H9 (cell line): ENCODE data around the gene HEYL. TPM values are rescaled to one million over a fixed set of nuclear protein-coding genes. Genes with fewer than 3 reads are reported as not detected.

ENCODE experiments used
- DNase-seq: peaks from one replicate; pipeline ENCODE4 v3.0.0-alpha.2; 2017
- H2AFZ ChIP-seq: one replicate; pipeline ENCODE4 v1.6.1; 2013; ENCODE audit warnings: mild to moderate bottlenecking, low read length, control low read depth, moderate library complexity
- H2AK5ac ChIP-seq: 2 replicates; pipeline ENCODE4 v1.6.1; 2013; ENCODE audit warnings: low read length, control low read depth, mixed read lengths; ENCODE audit not compliant: insufficient read length
- H2BK120ac ChIP-seq: one replicate; pipeline ENCODE4 v1.6.1; 2013; ENCODE audit warnings: low read depth, mild to moderate bottlenecking, low read length, control low read depth, inconsistent platforms; ENCODE audit not compliant: poor library complexity, severe bottlenecking
- H2BK12ac ChIP-seq: 2 replicates; pipeline ENCODE4 v1.6.1; 2013; ENCODE audit warnings: low read length, control low read depth, mixed read lengths, low read depth; ENCODE audit not compliant: insufficient read length
- H2BK15ac ChIP-seq: 2 replicates; pipeline ENCODE4 v1.6.1; 2013; ENCODE audit warnings: low read depth, low read length, control low read depth
- H2BK20ac ChIP-seq: one replicate; pipeline ENCODE4 v1.6.1; 2013; ENCODE audit warnings: low read depth, mild to moderate bottlenecking, low read length, control low read depth, inconsistent platforms; ENCODE audit not compliant: poor library complexity, severe bottlenecking
- H2BK5ac ChIP-seq: 2 replicates; pipeline ENCODE4 v1.6.1; 2013; ENCODE audit warnings: low read length, control low read depth, mixed read lengths; ENCODE audit not compliant: insufficient read length
- H3K14ac ChIP-seq: 2 replicates; pipeline ENCODE4 v1.6.1; 2013; ENCODE audit warnings: low read length, control low read depth; ENCODE audit not compliant: insufficient read depth
- H3K18ac ChIP-seq: 2 replicates; pipeline ENCODE4 v1.6.1; 2013; ENCODE audit warnings: low read depth, mild to moderate bottlenecking, mixed read lengths, low read length, control low read depth; ENCODE audit not compliant: insufficient read length
- H3K23ac ChIP-seq: 2 replicates; pipeline ENCODE4 v1.6.1; 2013; ENCODE audit warnings: low read length, control low read depth, mixed read lengths, low read depth; ENCODE audit not compliant: insufficient read length
- H3K23me2 ChIP-seq: 2 replicates; pipeline ENCODE4 v1.6.1; 2013; ENCODE audit warnings: low read depth, mild to moderate bottlenecking, mixed read lengths, low read length, control low read depth; ENCODE audit not compliant: insufficient read length, poor library complexity, severe bottlenecking
- H3K27ac ChIP-seq: 2 replicates; pipeline ENCODE4 v1.5.1; 2013; ENCODE audit warnings: low read length, control low read depth, mixed read lengths, low read depth; ENCODE audit not compliant: insufficient read length
- H3K27me3 ChIP-seq: 2 replicates; pipeline ENCODE4 v1.6.1; 2013; ENCODE audit warnings: low read length, control low read depth, inconsistent platforms; ENCODE audit not compliant: insufficient read depth
- H3K4ac ChIP-seq: 2 replicates; pipeline ENCODE4 v1.6.1; 2013; ENCODE audit warnings: low read depth, mild to moderate bottlenecking, control low read depth, inconsistent platforms, low read length, moderate library complexity
- H3K4me1 ChIP-seq: 2 replicates; pipeline ENCODE4 v1.6.1; 2013; ENCODE audit warnings: low read length, control low read depth, inconsistent platforms; ENCODE audit not compliant: insufficient read depth
- H3K4me2 ChIP-seq: 2 replicates; pipeline ENCODE4 v1.6.1; 2013; ENCODE audit warnings: low read length, control low read depth, mixed read lengths; ENCODE audit not compliant: insufficient read length, insufficient read depth
- H3K56ac ChIP-seq: 2 replicates; pipeline ENCODE4 v1.6.1; 2013; ENCODE audit warnings: low read depth, mild to moderate bottlenecking, mixed read lengths, low read length, control low read depth; ENCODE audit not compliant: insufficient read length
- H3K79me1 ChIP-seq: 2 replicates; pipeline ENCODE4 v1.6.1; 2013; ENCODE audit warnings: low read depth, mild to moderate bottlenecking, moderate library complexity, low read length, control low read depth, inconsistent platforms; ENCODE audit not compliant: insufficient read depth, poor library complexity, severe bottlenecking
- H3K79me2 ChIP-seq: 2 replicates; pipeline ENCODE4 v1.6.1; 2013; ENCODE audit warnings: low read length, control low read depth, inconsistent platforms; ENCODE audit not compliant: insufficient read depth
- H3K9ac ChIP-seq: 2 replicates; pipeline ENCODE4 v1.6.1; 2013; ENCODE audit warnings: low read length, control low read depth, mixed read lengths; ENCODE audit not compliant: insufficient read length; ENCODE audit errors: extremely low read depth
- H3K9me3 ChIP-seq: one replicate; pipeline ENCODE4 v1.6.1; 2013; ENCODE audit warnings: low read depth, low read length, inconsistent platforms; ENCODE audit not compliant: control insufficient read depth
- H3T11ph ChIP-seq: one replicate; pipeline ENCODE4 v1.6.1; 2013; ENCODE audit warnings: mild to moderate bottlenecking, low read length, control low read depth, inconsistent platforms
- H4K20me1 ChIP-seq: one replicate; pipeline ENCODE4 v1.6.1; 2013; ENCODE audit not compliant: control insufficient read depth, insufficient read length, insufficient read depth
- H4K5ac ChIP-seq: 2 replicates; pipeline ENCODE4 v1.6.1; 2013; ENCODE audit warnings: low read depth, mild to moderate bottlenecking, mixed read lengths, low read length, control low read depth; ENCODE audit not compliant: insufficient read length
- H4K8ac ChIP-seq: replicated peaks from 2 replicates; pipeline ENCODE4 v1.6.1; 2013; ENCODE audit warnings: low read length, control low read depth, mixed read lengths, low read depth; ENCODE audit not compliant: insufficient read length
- H4K91ac ChIP-seq: 2 replicates; pipeline ENCODE4 v1.6.1; 2013; ENCODE audit warnings: low read depth, mild to moderate bottlenecking, moderate library complexity, mixed read lengths, low read length, control low read depth; ENCODE audit not compliant: insufficient read length
- H3K27ac Mint-ChIP-seq, 3 experiments: 2 replicates in 2 of 3; 3 replicates in 1 of 3; pipeline ENCODE4 v1.8.0; 2020 to 2021; ENCODE audit warnings: mixed read lengths in 3 of 3, mild to moderate bottlenecking in 1 of 3, moderate library complexity in 1 of 3
- H3K27me3 Mint-ChIP-seq: 2 replicates; pipeline ENCODE4 v1.8.0; 2021; ENCODE audit warnings: low read depth, mild to moderate bottlenecking, moderate library complexity, mixed read lengths
- H3K36me3 Mint-ChIP-seq, 3 experiments: 2 replicates in 2 of 3; 3 replicates in 1 of 3; pipeline ENCODE4 v1.8.0; 2020 to 2021; ENCODE audit warnings: low read depth in 3 of 3, mixed read lengths in 3 of 3; ENCODE audit not compliant: insufficient read depth in 1 of 3
- H3K4me1 Mint-ChIP-seq, 2 experiments: 2 replicates each; pipeline ENCODE4 v1.8.0; 2020; ENCODE audit warnings: mixed read lengths in 2 of 2
- H3K4me3 Mint-ChIP-seq, 2 experiments: 2 replicates in 1 of 2; 3 replicates in 1 of 2; pipeline ENCODE4 v1.8.0; 2020 to 2021; ENCODE audit warnings: mild to moderate bottlenecking in 2 of 2, mixed read lengths in 2 of 2, moderate library complexity in 1 of 2
- H3K9me3 Mint-ChIP-seq, 2 experiments: 2 replicates in 1 of 2; 3 replicates in 1 of 2; pipeline ENCODE4 v1.8.0; 2020; ENCODE audit warnings: mild to moderate bottlenecking in 2 of 2, mixed read lengths in 2 of 2, moderate library complexity in 1 of 2
- CTCF ChIP-seq: fragments of 200-600 bp; sonication (generic); conservative IDR thresholded peaks from 3 replicates; pipeline ENCODE4 v1.8.0; 2021; ENCODE audit warnings: antibody characterized with exemption, mild to moderate bottlenecking
- WGBS: extraction: QIAGEN DNeasy Blood & Tissue Kit; methylation state at CpG from one replicate; pipeline ENCODE4 v1.1.7; 2013; ENCODE audit warnings: missing lambda C conversion rate, low lambda C conversion rate, mixed read lengths; ENCODE audit not compliant: insufficient read length; ENCODE audit errors: extremely low coverage; 5-methylcytosine and 5-hydroxymethylcytosine counted together
- total RNA-seq: library from RNA; stranded (reverse); gene quantifications from 2 replicates; pipeline ENCODE4 v1.2.1, GENCODE V29; 2021

Gene HEYL
- total RNA-seq, 1 experiment from 2014 or later = 1.9 TPM

GRCh38 chr1:39654291-39654690 lies 14.8 kb upstream of the HEYL start:
- DNase-seq = no peak
- Mint-ChIP-seq H3K27ac (no peak overlapping the region), H3K4me1 (peaks cover 3 to 6% of the 10 kb centered on the region in 2 experiments), H3K4me3 (peak overlapping the region in 1 of 2 experiments; percentile 11; a peak in 1 of 5 replicates), H3K9me3 (no peaks in the 10 kb centered on the region), H3K36me3 (no peaks in the 10 kb centered on the region), H3K27me3 (peaks cover 90% of the 10 kb centered on the region)
- Histone ChIP-seq H2AK5ac (no peak overlapping the region), H3K18ac (no peak overlapping the region), H3K9ac (no peak overlapping the region), H4K20me1 (no peaks in the 10 kb centered on the region), H3K4ac (no peak overlapping the region), H3K23ac (no peak overlapping the region), H3K14ac (no peak overlapping the region), H2BK5ac (no peak overlapping the region), H3T11ph (no peak overlapping the region), H2AFZ (no peak overlapping the region), H3K79me2 (no peaks in the 10 kb centered on the region), H3K23me2 (no peaks in the 10 kb centered on the region), H2BK12ac (no peak overlapping the region), H3K79me1 (no peaks in the 10 kb centered on the region), H3K27ac (no peak overlapping the region), H2BK15ac (no peak overlapping the region), H3K4me2 (no peak overlapping the region), H4K5ac (no peak overlapping the region), H3K56ac (no peak overlapping the region), H4K91ac (no peak overlapping the region), H2BK120ac (no peak overlapping the region), H3K27me3 (no peaks in the 10 kb centered on the region; the same call in 1 of the 2 replicates), H4K8ac (no peak overlapping the region), H2BK20ac (no peak overlapping the region), H3K9me3 (no peaks in the 10 kb centered on the region), H3K4me1 (no peaks in the 10 kb centered on the region)
- no peak for TF ChIP-seq CTCF
- no CpG with 5 or more reads among the region's 7 CpGs for WGBS
